Right atrium auricular region (tissue), 2 donors: ENCODE measurements around the gene PHF21B. TPM values are rescaled to one million over a fixed set of nuclear protein-coding genes. Genes with fewer than 3 reads are reported as not detected.

ENCODE experiments used
- DNase-seq: peaks from one replicate; pipeline ENCODE4 v3.0.0-alpha.2; 2019; ENCODE audit warnings: low spot score
- H3K27ac ChIP-seq, 2 donors: fragments of 200-600 bp; sonication (generic); 1 replicate in 1 of 2; 2 replicates in 1 of 2; pipeline ENCODE4 v1.5.1; 2016 to 2019
- H3K27me3 ChIP-seq, 2 donors: fragments of 200-600 bp; sonication (generic); one replicate each; pipeline versions ENCODE4 v1.5.1 to v1.6.0; 2017 to 2019
- H3K36me3 ChIP-seq: fragments of 200-600 bp; sonication (generic); one replicate; pipeline ENCODE4 v1.5.1; 2016
- H3K4me1 ChIP-seq, 2 donors: fragments of 200-600 bp; sonication (generic); one replicate each; pipeline versions ENCODE4 v1.5.1 to v1.6.0; 2017 to 2019
- H3K4me3 ChIP-seq, 2 donors: fragments of 200-600 bp; sonication (generic); 1 replicate in 1 of 2; 2 replicates in 1 of 2; pipeline ENCODE4 v1.5.1; 2017 to 2019; ENCODE audit warnings: mild to moderate bottlenecking in 1 of 2, moderate library complexity in 1 of 2
- H3K9me3 ChIP-seq, 2 donors: fragments of 200-600 bp; sonication (generic); one replicate each; pipeline ENCODE4 v1.5.1; 2019
- total RNA-seq, 2 donors: library from RNA; depleted of rRNA; stranded (reverse); fragments of >200 nt; gene quantifications; one replicate each; pipeline ENCODE4 v1.1.0, GENCODE V29; 2016
- TF ChIP-seq, protein P1 (sequence below), 2 donors: fragments of 200-600 bp; sonication (generic); IDR thresholded peaks; one replicate each; pipeline ENCODE4 v1.5.1; 2019; ENCODE audit warnings: antibody characterized with exemption in 2 of 2

PHF21B gene
- total RNA-seq, 2 donors from 2014 or later = 1.4 to 2.2 TPM

DNA sequence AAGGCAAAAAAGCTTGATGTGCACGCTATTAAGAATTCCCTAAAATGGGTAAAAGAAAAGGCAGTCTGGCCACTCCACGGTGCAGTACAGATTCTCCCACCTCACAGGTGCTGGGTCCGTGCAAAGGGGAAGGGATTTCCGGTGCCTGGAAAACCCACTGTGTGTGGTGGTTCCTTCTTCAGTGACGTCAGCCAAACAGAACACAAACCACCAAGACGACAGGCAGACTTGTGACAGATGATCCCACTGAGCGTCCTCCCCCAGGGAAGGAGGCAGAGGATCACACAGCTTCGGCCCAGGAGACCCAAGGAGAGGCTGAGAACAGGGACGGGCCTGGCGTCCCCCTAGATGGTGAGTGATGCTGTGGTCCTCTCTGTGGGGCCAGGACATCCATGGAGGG, 18.6 kb downstream of the PHF21B start:
- Histone ChIP-seq H3K4me3 (no peak overlapping the region), H3K27me3 (no peaks in the 10 kb centered on the region), H3K9me3 (no peaks in the 10 kb centered on the region), H3K4me1 (peaks cover 0 to 9% of the 10 kb centered on the region in 2 donors), H3K36me3 (no peaks in the 10 kb centered on the region), H3K27ac (no peak overlapping the region)
- no peak for DNase-seq
- TF ChIP-seq, protein P1, sequence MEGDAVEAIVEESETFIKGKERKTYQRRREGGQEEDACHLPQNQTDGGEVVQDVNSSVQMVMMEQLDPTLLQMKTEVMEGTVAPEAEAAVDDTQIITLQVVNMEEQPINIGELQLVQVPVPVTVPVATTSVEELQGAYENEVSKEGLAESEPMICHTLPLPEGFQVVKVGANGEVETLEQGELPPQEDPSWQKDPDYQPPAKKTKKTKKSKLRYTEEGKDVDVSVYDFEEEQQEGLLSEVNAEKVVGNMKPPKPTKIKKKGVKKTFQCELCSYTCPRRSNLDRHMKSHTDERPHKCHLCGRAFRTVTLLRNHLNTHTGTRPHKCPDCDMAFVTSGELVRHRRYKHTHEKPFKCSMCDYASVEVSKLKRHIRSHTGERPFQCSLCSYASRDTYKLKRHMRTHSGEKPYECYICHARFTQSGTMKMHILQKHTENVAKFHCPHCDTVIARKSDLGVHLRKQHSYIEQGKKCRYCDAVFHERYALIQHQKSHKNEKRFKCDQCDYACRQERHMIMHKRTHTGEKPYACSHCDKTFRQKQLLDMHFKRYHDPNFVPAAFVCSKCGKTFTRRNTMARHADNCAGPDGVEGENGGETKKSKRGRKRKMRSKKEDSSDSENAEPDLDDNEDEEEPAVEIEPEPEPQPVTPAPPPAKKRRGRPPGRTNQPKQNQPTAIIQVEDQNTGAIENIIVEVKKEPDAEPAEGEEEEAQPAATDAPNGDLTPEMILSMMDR (IDR thresholded peaks at IDR 0.05) = no peak

DNA sequence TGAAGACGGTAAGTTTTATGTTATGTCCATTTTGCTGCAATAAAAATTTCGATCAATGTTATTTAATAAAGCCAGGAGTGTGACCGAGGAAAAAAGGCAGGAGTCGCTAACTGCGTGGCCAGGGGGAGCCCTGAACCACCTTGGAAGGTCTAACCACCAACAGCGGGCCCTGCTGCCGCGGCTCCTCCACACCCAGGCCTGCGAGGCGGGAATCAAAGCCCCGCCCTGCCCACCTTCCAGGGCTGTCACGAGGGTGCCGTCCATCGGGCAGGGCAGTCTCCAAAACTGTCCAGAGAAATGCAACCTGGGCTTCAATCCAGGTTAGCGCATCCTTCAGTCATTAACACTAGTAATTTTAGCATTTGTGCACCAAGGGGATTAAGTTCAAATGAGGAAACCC, 19.0 kb downstream of the PHF21B start:
- DNase-seq = no peak
- Histone ChIP-seq H3K9me3 (no peaks in the 10 kb centered on the region), H3K36me3 (no peaks in the 10 kb centered on the region), H3K27ac (no peak overlapping the region), H3K27me3 (no peaks in the 10 kb centered on the region), H3K4me3 (no peak overlapping the region), H3K4me1 (peaks cover 0 to 9% of the 10 kb centered on the region in 2 donors)
- TF ChIP-seq, protein P1 (IDR thresholded peaks at IDR 0.05) = no peak

DNA sequence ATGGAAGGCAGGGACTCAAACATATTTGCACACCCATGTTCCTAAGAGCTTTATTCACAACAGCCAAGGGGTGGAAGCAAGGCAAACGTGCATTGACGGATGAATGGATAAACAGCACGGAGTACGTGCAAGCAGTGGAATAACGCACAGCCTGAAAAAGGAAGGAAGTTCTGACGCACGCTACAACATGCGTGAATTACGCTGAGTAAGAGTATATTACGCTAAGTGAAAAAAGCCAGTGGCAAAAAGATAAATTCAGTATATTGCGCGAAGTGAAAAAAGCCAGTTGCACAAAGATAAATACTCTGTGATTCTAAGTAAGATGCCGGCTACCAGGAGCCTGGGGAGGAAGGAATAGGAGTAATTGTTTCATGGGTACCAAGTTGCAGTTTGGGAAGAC, 19.5 kb downstream of the PHF21B start:
- no peak for DNase-seq
- Histone ChIP-seq H3K4me3 (no peak overlapping the region), H3K27me3 (no peaks in the 10 kb centered on the region), H3K9me3 (no peaks in the 10 kb centered on the region), H3K27ac (no peak overlapping the region), H3K4me1 (peaks cover 0 to 9% of the 10 kb centered on the region in 2 donors), H3K36me3 (no peaks in the 10 kb centered on the region)
- TF ChIP-seq, protein P1 (IDR thresholded peaks at IDR 0.05) = no peak

DNA sequence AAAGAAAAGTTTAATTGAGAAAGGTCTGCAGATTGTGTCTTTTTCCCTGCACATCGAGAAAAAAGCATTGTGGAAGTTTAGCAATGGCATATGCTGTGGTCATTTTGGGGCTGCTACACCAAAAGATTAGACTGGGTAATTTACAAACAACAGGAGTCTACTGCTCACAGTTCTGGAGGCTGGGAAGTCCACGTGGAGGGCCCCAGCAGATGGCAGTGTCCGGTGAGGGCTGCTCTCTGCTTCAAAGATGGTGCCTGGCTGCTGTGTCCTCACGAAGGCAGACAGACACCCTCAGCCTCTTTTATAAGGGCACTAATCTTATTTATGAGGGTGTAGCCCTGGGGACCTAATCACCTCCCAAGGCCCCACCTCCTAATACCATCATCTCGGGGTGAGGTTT, 21.1 kb downstream of the PHF21B start:
- Histone ChIP-seq H3K9me3 (no peaks in the 10 kb centered on the region), H3K36me3 (no peaks in the 10 kb centered on the region), H3K4me3 (no peak overlapping the region), H3K4me1 (no peaks in the 10 kb centered on the region), H3K27me3 (no peaks in the 10 kb centered on the region), H3K27ac (no peak overlapping the region)
- TF ChIP-seq, protein P1 (IDR thresholded peaks at IDR 0.05) = no peak
- no peak for DNase-seq

DNA sequence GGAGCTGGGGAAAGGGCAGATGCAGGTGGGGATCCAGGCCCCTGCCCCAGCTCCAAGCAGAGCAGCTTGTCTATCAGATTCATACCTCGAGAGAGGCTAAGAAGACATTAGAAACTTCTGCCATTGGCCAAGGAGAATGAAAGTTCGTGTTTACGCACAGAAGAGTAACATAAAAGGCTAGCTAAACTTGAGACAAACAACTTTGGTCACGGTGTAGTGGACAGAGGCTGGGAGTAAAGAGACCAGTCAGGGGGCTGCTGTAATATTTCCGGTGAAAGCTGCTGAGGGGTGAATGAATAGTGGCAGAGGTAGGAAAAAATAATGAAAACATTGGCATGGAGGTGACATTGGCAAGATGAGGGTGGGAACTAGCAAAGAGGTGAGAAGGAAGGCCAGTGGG, 22.9 kb downstream of the PHF21B start:
- H3K27ac ChIP-seq = no peak overlapping the region
- no peaks in the 10 kb centered on the region for H3K4me1 ChIP-seq
- no peak overlapping the region for H3K4me3 ChIP-seq
- H3K9me3 ChIP-seq = no peaks in the 10 kb centered on the region
- no peaks in the 10 kb centered on the region for H3K36me3 ChIP-seq
- no peak for DNase-seq
- H3K27me3 ChIP-seq = no peaks in the 10 kb centered on the region
- TF ChIP-seq, protein P1 (IDR thresholded peaks at IDR 0.05) = no peak

DNA sequence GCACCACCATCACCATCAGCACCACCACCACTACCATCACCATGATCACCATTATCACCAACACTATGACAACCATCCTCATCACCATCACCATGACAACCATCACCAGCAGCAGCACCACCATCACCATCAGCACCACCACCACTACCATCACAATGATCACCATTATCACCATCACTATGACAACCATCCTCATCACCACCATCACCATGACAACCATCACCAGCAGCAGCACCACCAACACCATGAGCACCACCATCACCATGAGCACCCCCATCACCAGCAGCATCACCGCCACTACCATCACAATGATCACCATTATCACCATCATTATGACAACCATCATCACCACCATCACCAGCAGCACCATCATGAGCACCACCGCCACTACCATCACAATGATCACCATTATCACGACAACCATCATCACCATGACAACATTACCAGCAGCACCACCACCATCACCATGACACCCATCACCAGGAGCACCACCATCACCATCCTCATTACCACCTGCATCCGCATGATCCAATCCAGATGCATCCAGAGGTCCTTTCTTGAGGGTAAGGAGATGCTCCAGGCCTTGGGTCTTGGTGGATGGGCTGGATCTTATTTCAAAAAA, 23.8 kb downstream of the PHF21B start:
- TF ChIP-seq, protein P1 (IDR thresholded peaks at IDR 0.05) = no peak
- Histone ChIP-seq H3K4me3 (no peak overlapping the region), H3K36me3 (no peaks in the 10 kb centered on the region), H3K4me1 (no peaks in the 10 kb centered on the region), H3K27ac (no peak overlapping the region), H3K27me3 (no peaks in the 10 kb centered on the region), H3K9me3 (no peaks in the 10 kb centered on the region)
- no peak for DNase-seq
